Upper lobe of left lung (tissue), 6 donors: ENCODE measurements around the gene CD300LG. TPM values are rescaled to one million over a fixed set of nuclear protein-coding genes. Genes with fewer than 3 reads are reported as not detected.
A peak's percentile ranks its signal among the peaks of the same experiment; 100 is the strongest.

ENCODE experiments used
- ATAC-seq, 2 donors: fragments of 200-7000 bp; cut with Tn5 transposase; one replicate each; pipeline ENCODE4 v1.9.1; 2022; ENCODE audit warnings: mild to moderate bottlenecking in 2 of 2, moderate library complexity in 2 of 2; ENCODE audit not compliant: low FRiP score in 2 of 2
- DNase-seq, 2 donors: peaks; one replicate each; pipeline ENCODE4 v3.0.0-alpha.2; 2019 to 2020
- H3K27ac ChIP-seq, 4 donors: fragments of 200-600 bp; sonication (generic); one replicate each; pipeline ENCODE4 v1.5.1; 2016 to 2019
- H3K27me3 ChIP-seq, 4 donors: fragments of 200-600 bp; sonication (generic); one replicate each; pipeline ENCODE4 v1.5.1; 2017 to 2019
- H3K36me3 ChIP-seq, 4 donors: fragments of 200-600 bp; sonication (generic); one replicate each; pipeline ENCODE4 v1.5.1; 2016 to 2019
- H3K4me1 ChIP-seq, 4 donors: fragments of 200-600 bp; sonication (generic); one replicate each; pipeline ENCODE4 v1.5.1; 2018 to 2019
- H3K4me3 ChIP-seq, 4 donors: fragments of 200-600 bp; sonication (generic); one replicate each; pipeline ENCODE4 v1.5.1; 2017 to 2019; ENCODE audit warnings: mild to moderate bottlenecking in 2 of 4, moderate library complexity in 1 of 4
- H3K9me3 ChIP-seq, 4 donors: fragments of 200-600 bp; sonication (generic); one replicate each; pipeline ENCODE4 v1.5.1; 2018 to 2019
- CTCF ChIP-seq, 6 experiments: fragments of 450-650 bp in 4 of 6; fragments of 200-600 bp in 2 of 6; sonication (generic) in 2 of 6; IDR thresholded peaks; one replicate each; pipeline ENCODE4 v1.5.1; 2016 to 2019; ENCODE audit warnings: antibody characterized with exemption in 6 of 6
- EP300 ChIP-seq, 4 donors: sonication (generic); formaldehyde crosslinking; IDR thresholded peaks; one replicate each; pipeline ENCODE4 v1.5.1; 2017; ENCODE audit warnings: antibody characterized with exemption in 4 of 4, control low read depth in 2 of 4
- POLR2A ChIP-seq, 4 donors: fragments of 450-650 bp; IDR thresholded peaks; one replicate each; pipeline ENCODE4 v1.5.1; 2016 to 2017; ENCODE audit warnings: antibody characterized with exemption in 4 of 4, mild to moderate bottlenecking in 2 of 4
- POLR2AphosphoS5 ChIP-seq, 2 donors: sonication (generic); formaldehyde crosslinking; IDR thresholded peaks; one replicate each; pipeline ENCODE4 v1.5.1; 2017; ENCODE audit warnings: antibody characterized with exemption in 2 of 2
- WGBS, 2 donors: methylation state at CpG; one replicate each; pipeline ENCODE4 v1.1.5; 2017 to 2018; 5-methylcytosine and 5-hydroxymethylcytosine counted together
- total RNA-seq, 6 donors: library from RNA; depleted of rRNA in 4 of 6; stranded (reverse); fragments of >200 nt in 4 of 6; gene quantifications; one replicate each; pipeline versions ENCODE4 v1.1.0 to v1.2.1, GENCODE V29; 2016 to 2021
- donor health status: DM: no; HTN: no; CAD: no; lungs with moderate emphysema.
- donor health status: DM: no; HTN: yes; CAD: no; lungs with severe emphysema.

The CD300LG gene
- total RNA-seq, 6 donors from 2014 or later, result 0.71 to 65.9 (median 7.8) TPM

- TF ChIP-seq EP300 (IDR thresholded peaks at IDR 0.05) (no peak), POLR2AphosphoS5 (IDR thresholded peaks at IDR 0.05) (no peak), POLR2A (IDR thresholded peaks at IDR 0.05) (no peak), CTCF (IDR thresholded peaks at IDR 0.05) (no peak)
- ATAC-seq (no peak), DNase-seq (peak in 1 of 2 donors; percentile 15)
- no peak overlapping the region for H3K4me3 ChIP-seq
- no peaks in the 10 kb centered on the region for H3K27me3 ChIP-seq
- 81% methylated on average over 12 of the region's 12 CpGs for WGBS, 2 donors
- H3K4me1 ChIP-seq, result peaks cover 13 to 19% (median 17%) of the 10 kb centered on the region in 4 donors
- peak overlapping the region in 3 of 4 donors; percentile 5 to 45 (median 29) for H3K27ac ChIP-seq
- no peaks in the 10 kb centered on the region for H3K36me3 ChIP-seq
- no peaks in the 10 kb centered on the region for H3K9me3 ChIP-seq
These were observed 13.2 kb downstream of the CD300LG start for GRCh38 chr17:43860077-43860725.

DNA sequence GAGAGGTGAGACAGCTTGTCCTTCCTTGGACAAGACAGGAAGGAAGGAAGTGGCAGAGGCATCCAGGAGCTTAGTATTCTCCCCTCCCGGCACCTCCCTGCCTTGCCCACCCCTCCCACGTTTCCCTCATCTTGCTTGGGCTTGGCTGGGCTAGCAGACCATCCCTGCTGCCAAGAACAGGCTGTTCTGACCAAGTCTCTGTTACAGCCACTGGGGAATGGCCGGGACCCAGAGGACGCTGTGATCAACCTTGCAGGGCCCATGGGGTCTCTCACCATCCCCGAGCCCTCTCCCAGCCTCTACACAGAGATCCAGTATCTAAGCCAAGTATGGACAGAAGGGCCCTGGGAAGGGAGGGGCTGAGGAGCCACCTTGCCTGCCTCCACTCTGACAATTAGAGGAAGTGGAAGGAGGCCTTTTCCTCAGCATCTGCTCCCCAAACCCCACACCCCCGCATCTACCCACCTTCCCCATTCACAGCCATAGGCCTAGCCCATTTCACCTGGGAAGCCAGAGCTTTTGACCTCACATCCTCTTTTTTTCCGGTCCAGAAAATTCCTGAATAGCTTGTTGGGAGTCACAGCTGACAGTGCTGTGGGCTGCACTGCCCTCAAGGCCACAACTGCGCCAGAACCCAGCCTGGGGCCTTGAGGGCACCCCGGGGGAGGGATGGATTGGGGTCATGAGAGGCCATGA is 14.1 kb downstream of the CD300LG start:
- no peak overlapping the region for H3K4me3 ChIP-seq
- no peaks in the 10 kb centered on the region for H3K9me3 ChIP-seq
- H3K36me3 ChIP-seq, result no peaks in the 10 kb centered on the region
- DNase-seq, result no peak
- no peak for ATAC-seq
- 45 to 59% methylated on average over 8 to 9 of the region's 9 CpGs for WGBS, 2 donors
- H3K27me3 ChIP-seq, result no peaks in the 10 kb centered on the region
- no peak for TF ChIP-seq POLR2A (IDR thresholded peaks at IDR 0.05)
- peak in 1 of 4 donors; percentile 16 for TF ChIP-seq EP300 (IDR thresholded peaks at IDR 0.05)
- peak overlapping the region in 3 of 4 donors; percentile 17 to 66 (median 40) for H3K27ac ChIP-seq
- H3K4me1 ChIP-seq, result peaks cover 13 to 19% (median 17%) of the 10 kb centered on the region in 4 donors

DNA sequence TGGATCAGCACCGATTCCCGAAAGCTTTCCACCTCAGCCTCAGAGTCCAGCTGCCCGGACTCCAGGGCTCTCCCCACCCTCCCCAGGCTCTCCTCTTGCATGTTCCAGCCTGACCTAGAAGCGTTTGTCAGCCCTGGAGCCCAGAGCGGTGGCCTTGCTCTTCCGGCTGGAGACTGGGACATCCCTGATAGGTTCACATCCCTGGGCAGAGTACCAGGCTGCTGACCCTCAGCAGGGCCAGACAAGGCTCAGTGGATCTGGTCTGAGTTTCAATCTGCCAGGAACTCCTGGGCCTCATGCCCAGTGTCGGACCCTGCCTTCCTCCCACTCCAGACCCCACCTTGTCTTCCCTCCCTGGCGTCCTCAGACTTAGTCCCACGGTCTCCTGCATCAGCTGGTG is 15.0 kb downstream of the CD300LG start:
- 70 to 90% methylated on average over 3 to 9 of the region's 9 CpGs for WGBS, 2 donors
- no peak overlapping the region for H3K4me3 ChIP-seq
- peaks cover 13 to 19% (median 16%) of the 10 kb centered on the region in 4 donors for H3K4me1 ChIP-seq
- no peak for ATAC-seq
- TF ChIP-seq EP300 (IDR thresholded peaks at IDR 0.05) (no peak), POLR2A (IDR thresholded peaks at IDR 0.05) (no peak), CTCF (IDR thresholded peaks at IDR 0.05) (no peak), POLR2AphosphoS5 (IDR thresholded peaks at IDR 0.05) (no peak)
- peak overlapping the region in 2 of 4 donors; percentile 40 to 66 for H3K27ac ChIP-seq
- H3K9me3 ChIP-seq, result no peaks in the 10 kb centered on the region
- no peak for DNase-seq
- H3K36me3 ChIP-seq, result no peaks in the 10 kb centered on the region
- no peaks in the 10 kb centered on the region for H3K27me3 ChIP-seq

- Histone ChIP-seq H3K36me3 (no peaks in the 10 kb centered on the region), H3K4me3 (no peak overlapping the region), H3K27ac (no peak overlapping the region), H3K27me3 (no peaks in the 10 kb centered on the region), H3K4me1 (peaks cover 7 to 16% (median 13%) of the 10 kb centered on the region in 4 donors), H3K9me3 (no peaks in the 10 kb centered on the region)
- 70 to 80% methylated on average over 3 to 4 of the region's 4 CpGs for WGBS, 2 donors
- no peak for TF ChIP-seq POLR2A (IDR thresholded peaks at IDR 0.05)
- TF ChIP-seq POLR2AphosphoS5 (IDR thresholded peaks at IDR 0.05), result no peak
- no peak for TF ChIP-seq CTCF (IDR thresholded peaks at IDR 0.05)
- no peak for TF ChIP-seq EP300 (IDR thresholded peaks at IDR 0.05)
- ATAC-seq (no peak), DNase-seq (no peak)
These were observed 17.4 kb downstream of the CD300LG start for GRCh38 chr17:43864161-43864984.
